ENCODE measurements around the gene MYO1D.

The MYO1D gene

DNA sequence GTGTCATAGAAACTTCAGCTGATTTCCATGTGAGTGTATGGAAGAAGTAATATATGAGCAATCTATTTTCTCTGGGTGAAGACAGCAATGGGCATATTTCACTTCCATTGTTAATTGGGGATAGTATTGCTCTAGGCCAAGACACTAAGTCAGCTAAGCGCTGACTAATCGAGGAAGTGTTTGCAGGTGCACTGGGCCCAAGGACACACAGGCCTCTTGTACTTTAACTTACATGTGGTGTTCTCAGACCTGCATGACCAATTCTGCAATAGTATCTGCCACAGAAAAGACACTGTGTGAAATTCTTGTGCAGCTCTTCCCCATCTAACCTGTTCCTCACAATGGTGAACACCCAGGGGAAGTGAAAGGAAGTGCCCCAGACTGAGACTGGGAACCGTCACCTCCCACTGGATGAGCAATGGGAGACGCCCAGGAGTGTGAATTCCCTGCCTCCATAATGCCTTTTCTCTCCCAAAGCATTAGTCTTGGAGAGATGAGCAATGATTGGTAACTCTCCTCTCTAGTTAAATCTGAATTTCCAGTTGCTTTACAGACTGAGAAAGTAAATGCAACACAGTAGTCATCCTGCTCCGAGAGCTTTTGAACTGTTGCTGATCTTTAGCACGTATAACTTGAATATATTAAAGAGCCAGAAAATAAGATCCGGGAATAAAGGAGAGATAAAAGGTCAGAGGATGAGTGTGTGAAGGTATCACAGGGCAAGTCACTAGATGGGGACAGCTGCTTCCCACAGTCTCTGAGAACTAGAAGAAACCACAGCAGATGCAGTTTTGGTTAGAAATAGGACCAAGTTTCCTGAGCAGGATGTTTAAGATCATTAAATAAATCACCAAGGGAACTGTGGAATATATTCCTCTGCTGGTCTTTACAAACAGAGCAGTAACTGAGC, 307.5 kb downstream of the MYO1D start:
- no peak overlapping the region for H3K27ac Mint-ChIP-seq
- DNase-seq (no peak), ATAC-seq (replicated peaks) (no peak)
- H3K36me3 Mint-ChIP-seq (ENCODE audit: insufficient read depth), result no peaks in the 10 kb centered on the region
- H3K4me1 Mint-ChIP-seq (ENCODE audit: low read depth in 2 of 2), result peaks cover 0 to 1% of the 10 kb centered on the region in 2 donors
- H3K4me3 Mint-ChIP-seq, result no peak overlapping the region
- H3K9me3 Mint-ChIP-seq, result no peaks in the 10 kb centered on the region
- no peaks in the 10 kb centered on the region for H3K27me3 Mint-ChIP-seq

DNA sequence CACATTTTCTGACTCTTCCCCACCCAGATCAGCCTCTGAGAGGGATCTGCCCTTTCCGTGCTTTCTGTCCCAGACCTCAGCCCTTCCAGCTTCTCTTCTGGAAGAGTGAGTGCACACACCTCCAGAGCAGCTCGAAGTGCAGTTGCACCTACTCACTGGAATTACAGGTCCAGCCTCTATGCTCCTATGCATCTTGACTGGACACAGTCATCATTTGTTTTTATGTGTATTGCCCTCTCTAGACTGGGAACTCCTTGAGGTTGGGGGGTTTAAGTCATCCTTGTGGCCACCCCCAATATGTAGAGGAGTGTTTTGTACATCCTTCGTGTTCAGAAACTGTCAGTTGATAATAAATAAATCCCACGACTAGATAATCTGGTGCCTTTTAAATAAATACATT, 308.2 kb downstream of the MYO1D start:
- Mint-ChIP-seq H3K27ac (no peak overlapping the region), H3K27me3 (no peaks in the 10 kb centered on the region), H3K4me3 (no peak overlapping the region), H3K9me3 (no peaks in the 10 kb centered on the region), H3K36me3 (ENCODE audit: insufficient read depth) (no peaks in the 10 kb centered on the region), H3K4me1 (ENCODE audit: low read depth in 2 of 2) (peaks cover 0 to 3% of the 10 kb centered on the region in 2 donors)
- no peak for ATAC-seq (replicated peaks)
- no peak for DNase-seq

- H3K27ac Mint-ChIP-seq, result no peak overlapping the region
- no peak overlapping the region for H3K4me3 Mint-ChIP-seq
- H3K36me3 Mint-ChIP-seq (ENCODE audit: insufficient read depth), result no peaks in the 10 kb centered on the region
- ATAC-seq (replicated peaks) (no peak), DNase-seq (no peak)
- H3K4me1 Mint-ChIP-seq (ENCODE audit: low read depth in 2 of 2), result peaks cover 0 to 3% of the 10 kb centered on the region in 2 donors
- H3K27me3 Mint-ChIP-seq, result no peaks in the 10 kb centered on the region
- no peaks in the 10 kb centered on the region for H3K9me3 Mint-ChIP-seq
These were observed 309.4 kb downstream of the MYO1D start for GRCh38 chr17:32567511-32567910.

DNA sequence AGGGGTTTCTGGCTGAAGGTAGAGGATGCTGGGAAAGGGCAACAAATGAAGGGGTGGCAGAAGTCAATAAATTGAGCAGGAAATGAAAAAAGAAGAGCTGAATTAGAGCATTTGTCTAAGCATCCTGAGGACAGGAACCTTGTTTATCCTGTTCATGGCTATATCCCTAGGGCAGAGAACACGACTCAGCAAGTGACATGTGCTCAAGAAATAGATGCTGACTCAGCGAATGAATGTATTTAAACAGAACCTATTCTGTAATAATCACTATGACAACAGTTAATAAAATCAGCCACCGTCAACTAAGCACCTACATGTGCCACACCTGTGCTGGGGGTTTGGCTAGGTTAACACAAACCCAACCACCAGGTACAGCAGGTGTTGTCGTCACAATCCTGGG, 309.8 kb downstream of the MYO1D start:
- Mint-ChIP-seq H3K36me3 (ENCODE audit: insufficient read depth) (no peaks in the 10 kb centered on the region), H3K4me1 (ENCODE audit: low read depth in 2 of 2) (peaks cover 0 to 3% of the 10 kb centered on the region in 2 donors), H3K27me3 (no peaks in the 10 kb centered on the region), H3K27ac (no peak overlapping the region), H3K4me3 (no peak overlapping the region), H3K9me3 (no peaks in the 10 kb centered on the region)
- ATAC-seq (replicated peaks) (no peak), DNase-seq (no peak)

DNA sequence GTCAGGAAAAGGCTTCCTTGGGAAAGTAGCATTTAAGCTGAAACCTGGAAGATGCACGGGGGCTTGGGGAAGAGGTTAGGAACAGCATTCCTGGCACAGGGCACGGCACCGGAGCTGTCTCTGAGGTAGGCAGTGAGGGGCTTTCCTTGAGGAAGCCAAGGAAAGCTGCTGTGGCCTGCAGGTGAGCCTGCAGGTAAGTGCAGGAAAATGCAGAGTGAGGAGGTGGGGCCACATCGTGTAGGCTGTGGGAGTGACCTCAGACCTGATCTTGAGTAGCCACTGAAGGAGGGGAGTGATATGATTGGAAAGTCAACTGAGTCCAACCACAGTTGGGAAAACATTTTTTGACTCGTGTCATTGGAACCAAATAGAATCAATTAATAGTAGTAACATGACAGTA, 310.6 kb downstream of the MYO1D start:
- DNase-seq (no peak), ATAC-seq (replicated peaks) (no peak)
- Mint-ChIP-seq H3K4me1 (ENCODE audit: low read depth in 2 of 2) (peaks cover 0 to 3% of the 10 kb centered on the region in 2 donors), H3K27ac (no peak overlapping the region), H3K4me3 (no peak overlapping the region), H3K9me3 (no peaks in the 10 kb centered on the region), H3K36me3 (ENCODE audit: insufficient read depth) (no peaks in the 10 kb centered on the region), H3K27me3 (no peaks in the 10 kb centered on the region)

- no peak for DNase-seq
- Mint-ChIP-seq H3K27me3 (no peaks in the 10 kb centered on the region), H3K36me3 (ENCODE audit: insufficient read depth) (no peaks in the 10 kb centered on the region), H3K4me3 (no peak overlapping the region), H3K4me1 (ENCODE audit: low read depth in 2 of 2) (peaks cover 0 to 3% of the 10 kb centered on the region in 2 donors), H3K9me3 (no peaks in the 10 kb centered on the region), H3K27ac (no peak overlapping the region)
- no peak for ATAC-seq (replicated peaks)
These were observed 311.5 kb downstream of the MYO1D start for GRCh38 chr17:32565401-32565800.

GRCh38 chr17:32564325-32564724, 312.6 kb downstream of the MYO1D start:
- no peak overlapping the region for H3K4me3 Mint-ChIP-seq
- peaks cover 0 to 3% of the 10 kb centered on the region in 2 donors for H3K4me1 Mint-ChIP-seq (ENCODE audit: low read depth in 2 of 2)
- no peaks in the 10 kb centered on the region for H3K9me3 Mint-ChIP-seq
- H3K27me3 Mint-ChIP-seq, result no peaks in the 10 kb centered on the region
- DNase-seq, result no peak
- H3K36me3 Mint-ChIP-seq (ENCODE audit: insufficient read depth), result no peaks in the 10 kb centered on the region
- ATAC-seq (replicated peaks), result no peak
- H3K27ac Mint-ChIP-seq, result no peak overlapping the region

DNA sequence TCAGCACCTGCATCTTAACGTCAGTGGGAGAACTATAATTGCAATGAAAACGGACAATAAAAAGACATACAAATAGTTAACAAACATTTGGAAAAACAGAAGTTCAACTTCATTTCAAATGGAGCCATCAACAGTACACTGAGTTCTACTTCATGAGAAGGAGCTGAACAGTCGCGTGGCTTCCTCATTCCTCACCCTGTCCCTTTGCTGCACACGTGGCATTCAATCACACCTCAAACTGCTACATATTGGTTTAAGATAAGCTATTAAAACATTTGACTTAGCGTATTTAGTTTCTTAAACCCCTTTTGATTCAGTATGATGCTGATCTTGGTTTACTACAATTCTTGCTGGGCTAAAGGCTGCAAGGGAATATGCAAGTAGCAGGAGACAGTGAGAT, 313.3 kb downstream of the MYO1D start:
- Mint-ChIP-seq H3K4me3 (no peak overlapping the region), H3K4me1 (ENCODE audit: low read depth in 2 of 2) (peaks cover 3 to 5% of the 10 kb centered on the region in 2 donors)

DNA sequence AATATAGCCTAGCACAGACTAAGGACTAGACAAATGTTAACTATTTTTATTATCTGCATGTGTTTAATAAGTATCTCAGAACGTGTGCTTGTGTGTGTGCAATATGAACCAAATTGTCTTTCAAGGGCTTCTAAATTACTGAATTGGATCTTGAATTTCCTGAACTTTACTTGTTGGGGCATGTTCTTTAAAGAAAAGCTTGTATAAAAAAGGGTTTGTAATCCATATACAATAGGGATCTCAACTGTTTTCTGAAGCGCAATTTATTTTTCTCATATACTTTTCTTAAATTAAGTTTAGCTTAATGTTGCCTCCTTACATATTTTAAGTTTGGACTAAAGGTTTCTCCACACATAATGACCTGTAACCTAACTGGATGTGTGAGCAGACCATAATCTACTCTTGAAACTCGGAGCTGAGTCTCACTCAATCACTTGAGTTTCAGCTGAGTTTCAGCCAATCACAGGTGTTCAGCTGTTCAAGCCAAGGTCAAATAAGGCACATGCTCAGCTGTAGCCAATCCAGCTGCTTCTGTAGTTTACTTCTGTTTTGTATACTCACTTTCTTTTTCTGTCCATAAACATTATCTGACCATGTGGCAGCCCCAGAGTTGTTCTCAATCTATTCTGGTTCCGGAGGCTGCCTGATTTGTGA, 317.8 kb downstream of the MYO1D start:
- H3K27me3 Mint-ChIP-seq, result no peaks in the 10 kb centered on the region
- H3K27ac Mint-ChIP-seq, result peak overlapping the region in 1 of 2 donors; percentile 55
- no peaks in the 10 kb centered on the region for H3K36me3 Mint-ChIP-seq (ENCODE audit: insufficient read depth)
- DNase-seq (no peak), ATAC-seq (replicated peaks) (no peak)
- peaks cover 8 to 20% of the 10 kb centered on the region in 2 donors for H3K4me1 Mint-ChIP-seq (ENCODE audit: low read depth in 2 of 2)
- H3K4me3 Mint-ChIP-seq, result peak overlapping the region; percentile 49 to 70
- H3K9me3 Mint-ChIP-seq, result no peaks in the 10 kb centered on the region

More for the DNA sequence above, 313.3 kb downstream of the MYO1D start:
- Mint-ChIP-seq H3K9me3 (no peaks in the 10 kb centered on the region), H3K27ac (peak overlapping the region in 1 of 2 donors; percentile 28), H3K27me3 (no peaks in the 10 kb centered on the region), H3K36me3 (ENCODE audit: insufficient read depth) (no peaks in the 10 kb centered on the region)
- ATAC-seq (replicated peaks), result no peak
- DNase-seq, result no peak

GRCh38 chr17:32558326-32558955, 318.5 kb downstream of the MYO1D start:
- Mint-ChIP-seq H3K27ac (peak overlapping the region in 1 of 2 donors; percentile 55), H3K36me3 (ENCODE audit: insufficient read depth) (no peaks in the 10 kb centered on the region), H3K9me3 (no peaks in the 10 kb centered on the region), H3K4me1 (ENCODE audit: low read depth in 2 of 2) (peaks cover 10 to 24% of the 10 kb centered on the region in 2 donors), H3K4me3 (peak overlapping the region; percentile 49 to 70), H3K27me3 (no peaks in the 10 kb centered on the region)
- ATAC-seq (replicated peaks), result peak; percentile 40
- no peak for DNase-seq

DNA sequence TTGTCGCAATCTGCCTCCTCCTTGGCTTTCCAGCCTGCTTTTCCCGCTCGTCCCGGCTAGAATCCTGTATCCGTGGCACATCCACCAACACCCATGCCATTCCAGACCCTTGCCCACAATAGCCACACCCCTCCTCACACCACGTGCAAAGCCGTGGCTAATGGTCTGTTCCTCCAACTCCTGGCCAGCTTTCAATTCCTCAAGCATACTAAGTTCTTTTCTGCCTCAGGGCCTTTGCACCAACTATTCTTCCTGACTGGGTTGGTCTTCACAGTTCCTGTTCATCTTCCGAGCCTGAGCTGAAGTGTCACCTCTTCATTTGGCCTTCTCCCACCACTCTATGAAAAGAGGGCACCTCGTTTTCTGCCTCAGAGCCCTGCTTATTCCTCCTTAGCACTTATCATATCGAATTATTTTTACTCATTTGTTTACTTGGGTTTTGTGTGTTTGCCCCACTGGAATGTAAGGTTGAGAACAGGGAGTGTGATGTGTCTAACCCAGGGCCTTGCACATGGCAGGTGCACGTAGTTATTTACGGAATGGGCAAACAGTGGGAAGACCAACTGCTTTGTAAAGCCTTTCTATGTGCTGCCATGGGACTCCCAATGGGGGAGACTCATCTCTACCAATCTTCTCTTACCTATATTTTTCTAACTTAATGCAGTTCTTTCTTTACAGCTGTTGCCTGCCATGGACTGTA, 321.2 kb downstream of the MYO1D start:
- Mint-ChIP-seq H3K27me3 (no peaks in the 10 kb centered on the region), H3K4me3 (peak overlapping the region in 1 of 2 donors; percentile 2), H3K4me1 (ENCODE audit: low read depth in 2 of 2) (peaks cover 28 to 45% of the 10 kb centered on the region in 2 donors), H3K36me3 (ENCODE audit: insufficient read depth) (no peaks in the 10 kb centered on the region), H3K27ac (no peak overlapping the region), H3K9me3 (no peaks in the 10 kb centered on the region)
- DNase-seq (no peak), ATAC-seq (replicated peaks) (no peak)

DNA sequence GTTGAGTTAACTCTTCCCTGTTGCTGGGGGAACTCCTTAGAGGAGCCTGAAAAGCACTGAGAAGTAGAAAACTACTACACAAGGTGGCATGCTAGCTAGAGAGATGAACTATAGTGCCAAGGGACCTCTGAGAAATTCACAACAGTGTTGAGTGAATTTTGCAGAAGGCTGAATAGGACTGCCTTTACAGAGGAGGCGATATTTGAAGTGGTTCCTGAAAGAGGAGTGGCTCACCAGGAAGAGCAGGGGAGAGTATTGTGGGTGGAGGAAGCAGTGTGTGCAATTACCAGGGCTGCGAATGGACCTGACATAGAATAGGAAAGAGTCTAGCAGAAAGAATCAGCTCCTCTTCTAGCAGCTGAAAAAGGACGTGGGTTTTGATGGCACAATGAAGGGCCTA, 323.8 kb downstream of the MYO1D start:
- no peaks in the 10 kb centered on the region for H3K9me3 Mint-ChIP-seq
- no peak overlapping the region for H3K4me3 Mint-ChIP-seq
- peak overlapping the region in 1 of 2 donors; percentile 20 for H3K27ac Mint-ChIP-seq
- H3K36me3 Mint-ChIP-seq (ENCODE audit: insufficient read depth), result no peaks in the 10 kb centered on the region
- DNase-seq, result no peak
- peaks cover 31 to 40% of the 10 kb centered on the region in 2 donors for H3K4me1 Mint-ChIP-seq (ENCODE audit: low read depth in 2 of 2)
- H3K27me3 Mint-ChIP-seq, result no peaks in the 10 kb centered on the region
- ATAC-seq (replicated peaks), result no peak

GRCh38 chr17:32552280-32552679, 324.6 kb downstream of the MYO1D start:
- Mint-ChIP-seq H3K9me3 (no peaks in the 10 kb centered on the region), H3K4me3 (no peak overlapping the region), H3K36me3 (ENCODE audit: insufficient read depth) (no peaks in the 10 kb centered on the region), H3K27me3 (no peaks in the 10 kb centered on the region), H3K4me1 (ENCODE audit: low read depth in 2 of 2) (peaks cover 31 to 37% of the 10 kb centered on the region in 2 donors), H3K27ac (peak overlapping the region in 1 of 2 donors; percentile 20)
- ATAC-seq (replicated peaks), result no peak
- no peak for DNase-seq

Data from effector memory CD8-positive, alpha-beta T cell (primary cell).